Keratinocyte (primary cell): Measurements from ENCODE around the gene ZNF500. TPM values are rescaled to one million over a fixed set of nuclear protein-coding genes. Genes with fewer than 3 reads are reported as not detected.

Experiments used
- DNase-seq: peaks from one replicate; pipeline ENCODE4 v3.0.0-alpha.2; 2011; ENCODE audit warnings: low read depth, missing footprints, low spot score
- FAIRE-seq: peaks from 2 replicates; lab custom pipeline; 2011; peaks lifted over from hg19 to GRCh38; lab: Jason Lieb, UNC
- H2AFZ ChIP-seq: 2 replicates; pipeline ENCODE4 v1.6.0; 2012; ENCODE audit warnings: low read length, control low read depth, inconsistent platforms; ENCODE audit not compliant: control insufficient read depth
- H3K27ac ChIP-seq: 2 replicates; pipeline ENCODE4 v1.5.1; 2011; ENCODE audit warnings: low read length; ENCODE audit not compliant: control insufficient read depth, insufficient read depth
- H3K27me3 ChIP-seq: 3 replicates; pipeline ENCODE4 v1.6.0; 2011; ENCODE audit warnings: low read length; ENCODE audit not compliant: control insufficient read depth, insufficient read depth; ENCODE audit errors: extremely low read depth
- H3K36me3 ChIP-seq, 2 experiments: 2 replicates in 1 of 2; 3 replicates in 1 of 2; pipeline ENCODE4 v1.5.1; 2011; ENCODE audit warnings: low read length in 2 of 2, mild to moderate bottlenecking in 1 of 2; ENCODE audit not compliant: control insufficient read depth in 2 of 2, insufficient read depth in 2 of 2; ENCODE audit errors: extremely low read depth in 1 of 2
- H3K4me1 ChIP-seq: 3 replicates; pipeline ENCODE4 v1.5.1; 2011; ENCODE audit warnings: low read length; ENCODE audit not compliant: control insufficient read depth, insufficient read depth; ENCODE audit errors: extremely low read depth
- H3K4me2 ChIP-seq: 3 replicates; pipeline ENCODE4 v1.6.0; 2011; ENCODE audit warnings: low read depth, low read length; ENCODE audit not compliant: control insufficient read depth, insufficient read depth; ENCODE audit errors: extremely low read depth
- H3K4me3 ChIP-seq, 3 experiments: fragments of 200-600 bp in 1 of 3; sonication (generic) in 1 of 3; 2 replicates in 2 of 3; 3 replicates in 1 of 3; pipeline ENCODE4 v1.5.1; 2011 to 2016; ENCODE audit warnings: low read length in 3 of 3, mild to moderate bottlenecking in 3 of 3, control low read depth in 2 of 3, inconsistent platforms in 1 of 3, low read depth in 1 of 3, mixed read lengths in 1 of 3, mixed run types in 1 of 3, moderate library complexity in 1 of 3; ENCODE audit not compliant: control insufficient read depth in 2 of 3, insufficient read depth in 2 of 3; ENCODE audit errors: extremely low read depth in 1 of 3
- H3K79me2 ChIP-seq: 2 replicates; pipeline ENCODE4 v1.6.0; 2012; ENCODE audit warnings: low read length; ENCODE audit not compliant: control insufficient read depth, insufficient read depth
- H3K9ac ChIP-seq: 3 replicates; pipeline ENCODE4 v1.6.0; 2011; ENCODE audit warnings: low read length; ENCODE audit not compliant: control insufficient read depth, insufficient read depth; ENCODE audit errors: extremely low read depth
- H3K9me1 ChIP-seq: 3 replicates; pipeline ENCODE4 v1.6.0; 2011; ENCODE audit warnings: low read length; ENCODE audit not compliant: control insufficient read depth, insufficient read depth; ENCODE audit errors: extremely low read depth
- H3K9me3 ChIP-seq: 2 replicates; pipeline ENCODE4 v1.5.1; 2012; ENCODE audit warnings: low read depth, low read length; ENCODE audit not compliant: control insufficient read depth
- H4K20me1 ChIP-seq: 3 replicates; pipeline ENCODE4 v1.6.0; 2011; ENCODE audit warnings: low read length; ENCODE audit not compliant: control insufficient read depth, insufficient read depth; ENCODE audit errors: extremely low read depth
- EZH2 ChIP-seq: IDR thresholded peaks from one replicate; pipeline ENCODE4 v1.6.1; 2012; ENCODE audit warnings: inconsistent platforms, mild to moderate bottlenecking, low read length, moderate library complexity
- dilution Hi-C: fragments of 300-500 bp; cut with MboI; formaldehyde crosslinking; loops from one replicate; pipeline ENCODE4 v1.7.0; 2020; ENCODE audit warnings: low sequenced_read_pairs; ENCODE audit not compliant: extremely low pct_ligation_motif_present
- polyA plus RNA-seq, 5 experiments: library from polyadenylated mRNA; depleted of rRNA in 3 of 5; stranded (reverse) in 3 of 5; stranded (forward) in 1 of 5; unstranded in 1 of 5; fragments of >200 nt; gene quantifications; 1 replicate in 1 of 5; 2 replicates in 3 of 5; 3 replicates in 1 of 5; pipeline versions ENCODE4 v1.2.1 to v1.2.3, GENCODE V29; 2011 to 2012; ENCODE audit warnings: missing spikeins in 2 of 5, low read depth in 1 of 5, low replicate concordance in 1 of 5
- TF ChIP-seq, protein P1 (sequence below), 3 experiments: IDR thresholded peaks in 1 of 3; conservative IDR thresholded peaks in 1 of 3; optimal IDR thresholded peaks in 1 of 3; 2 replicates in 2 of 3; 3 replicates in 1 of 3; pipeline versions ENCODE3 to v1.5.1; 2011; ENCODE audit warnings: low read length in 3 of 3, mild to moderate bottlenecking in 3 of 3, moderate library complexity in 2 of 3, control low read depth in 1 of 3, inconsistent platforms in 1 of 3; ENCODE audit not compliant: insufficient read depth in 2 of 3; ENCODE audit errors: extremely low read depth in 1 of 3

ZNF500 gene
- polyA plus RNA-seq, 1 donor (not counting 4 experiments of a cell fraction or from before 2014, with no cell fraction given) = 3.3 TPM

DNA sequence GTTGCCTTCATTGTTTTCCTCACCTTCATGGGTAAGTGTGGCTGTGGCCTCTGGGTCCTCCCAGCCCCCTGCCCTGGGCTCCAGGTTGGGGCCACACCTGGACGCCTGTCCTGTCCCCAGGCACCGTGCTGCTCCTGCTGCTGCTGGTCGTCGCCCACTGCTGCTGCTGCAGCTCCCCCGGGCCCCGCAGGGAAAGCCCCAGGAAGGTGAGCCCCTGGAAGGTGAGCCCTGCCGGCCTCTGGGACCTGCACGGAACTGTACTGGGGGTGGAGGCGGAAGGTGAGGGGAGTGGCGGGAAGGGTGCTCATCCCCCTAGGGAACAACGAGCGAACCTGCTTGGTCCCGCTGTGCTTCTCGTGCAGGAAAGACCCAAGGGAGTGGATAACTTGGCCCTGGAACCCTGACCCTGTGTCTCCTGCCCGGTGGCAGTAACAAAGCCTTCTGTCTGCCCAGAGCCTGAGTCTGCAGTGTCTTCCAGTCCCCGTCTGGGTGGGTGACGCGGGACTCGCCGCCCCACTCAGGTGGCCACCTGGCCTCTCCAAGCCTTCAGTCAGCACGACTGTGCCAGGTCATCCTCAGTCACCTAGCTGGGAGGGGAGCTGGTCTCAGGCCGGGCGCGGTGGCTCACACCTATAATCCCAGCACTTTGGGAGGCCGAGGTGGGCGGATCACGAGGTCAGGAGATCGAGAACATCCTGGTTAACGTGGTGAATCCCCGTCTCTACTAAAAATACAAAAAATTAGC, 29.0 kb upstream of the ZNF500 start:
- no peaks in the 10 kb centered on the region for H4K20me1 ChIP-seq
- no peak overlapping the region for H2AFZ ChIP-seq
- no peak overlapping the region for H3K9ac ChIP-seq
- no peaks in the 10 kb centered on the region for H3K9me3 ChIP-seq
- H3K4me1 ChIP-seq = peaks cover 11% of the 10 kb centered on the region
- H3K36me3 ChIP-seq = peaks cover 0 to 8% of the 10 kb centered on the region in 2 experiments
- peak overlapping the region in 1 of 3 experiments; percentile 34 for H3K4me3 ChIP-seq
- H3K27ac ChIP-seq = no peak overlapping the region
- DNase-seq (no peak), FAIRE-seq (no peak)
- dilution Hi-C loops = no loop called here
- H3K27me3 ChIP-seq = no peaks in the 10 kb centered on the region
- H3K4me2 ChIP-seq = no peak overlapping the region
- TF ChIP-seq, protein P1, sequence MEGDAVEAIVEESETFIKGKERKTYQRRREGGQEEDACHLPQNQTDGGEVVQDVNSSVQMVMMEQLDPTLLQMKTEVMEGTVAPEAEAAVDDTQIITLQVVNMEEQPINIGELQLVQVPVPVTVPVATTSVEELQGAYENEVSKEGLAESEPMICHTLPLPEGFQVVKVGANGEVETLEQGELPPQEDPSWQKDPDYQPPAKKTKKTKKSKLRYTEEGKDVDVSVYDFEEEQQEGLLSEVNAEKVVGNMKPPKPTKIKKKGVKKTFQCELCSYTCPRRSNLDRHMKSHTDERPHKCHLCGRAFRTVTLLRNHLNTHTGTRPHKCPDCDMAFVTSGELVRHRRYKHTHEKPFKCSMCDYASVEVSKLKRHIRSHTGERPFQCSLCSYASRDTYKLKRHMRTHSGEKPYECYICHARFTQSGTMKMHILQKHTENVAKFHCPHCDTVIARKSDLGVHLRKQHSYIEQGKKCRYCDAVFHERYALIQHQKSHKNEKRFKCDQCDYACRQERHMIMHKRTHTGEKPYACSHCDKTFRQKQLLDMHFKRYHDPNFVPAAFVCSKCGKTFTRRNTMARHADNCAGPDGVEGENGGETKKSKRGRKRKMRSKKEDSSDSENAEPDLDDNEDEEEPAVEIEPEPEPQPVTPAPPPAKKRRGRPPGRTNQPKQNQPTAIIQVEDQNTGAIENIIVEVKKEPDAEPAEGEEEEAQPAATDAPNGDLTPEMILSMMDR (optimal IDR thresholded peaks at IDR 0.05 in 1 of 3, IDR thresholded peaks at IDR 0.05 in 1 of 3, conservative IDR thresholded peaks at IDR 0.05 in 1 of 3; ENCODE audit: extremely low read depth in 1 of 3, insufficient read depth in 2 of 3, low read length in 3 of 3) = no peak
- no peak for TF ChIP-seq EZH2
- H3K79me2 ChIP-seq = no peaks in the 10 kb centered on the region
- H3K9me1 ChIP-seq = no peaks in the 10 kb centered on the region

DNA sequence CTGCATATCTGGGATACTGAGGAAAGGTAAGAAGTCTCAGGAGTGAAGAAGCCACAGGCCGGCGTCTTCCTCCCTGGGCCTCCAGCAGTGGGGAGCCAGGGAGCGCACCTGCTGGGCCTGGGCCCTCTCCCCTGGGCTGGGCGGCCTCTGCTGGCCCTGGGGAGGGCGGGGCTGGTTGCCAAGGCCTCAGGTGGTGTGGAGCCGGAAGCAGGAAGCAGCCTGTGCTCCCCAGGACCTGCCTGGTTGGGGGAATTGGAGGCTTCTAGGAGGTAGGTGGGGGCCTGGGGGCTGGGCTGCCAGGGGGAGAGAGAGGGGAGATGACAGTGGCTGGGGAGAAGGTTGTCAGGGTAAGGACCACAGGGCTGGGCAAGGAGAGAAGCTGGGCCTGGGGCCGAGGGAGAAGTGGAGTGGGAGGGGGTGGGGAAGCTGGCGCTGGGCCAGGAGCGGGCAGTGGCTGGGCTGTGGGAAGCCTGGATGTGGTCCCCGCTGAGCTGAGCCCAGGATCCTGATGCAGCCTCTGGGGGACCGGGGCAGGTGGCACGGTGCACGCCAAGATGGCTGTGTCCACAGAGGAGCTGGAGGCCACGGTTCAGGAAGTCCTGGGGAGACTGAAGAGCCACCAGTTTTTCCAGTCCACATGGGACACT, 28.3 kb upstream of the ZNF500 start, which contains the start of gene SMIM22:
SMIM22 (plus strand) TSS at position 189 of the 647 bp plus-strand sequence; CDS start at position 555, 366 bp downstream.
- dilution Hi-C loops = no loop called here

More for the DNA sequence above, 28.3 kb upstream of the ZNF500 start, which contains the start of gene SMIM22:
- Histone ChIP-seq H4K20me1 (no peaks in the 10 kb centered on the region), H3K4me3 (peak within 1 kb of the TSS in 1 of 3 experiments; percentile 34), H2AFZ (peak within 1 kb of the TSS; percentile 22), H3K4me2 (no peak within 1 kb of the TSS), H3K27ac (no peak within 1 kb of the TSS), H3K79me2 (no peaks in the 10 kb centered on the region), H3K4me1 (peaks cover 4% of the 10 kb centered on the region), H3K9me3 (no peaks in the 10 kb centered on the region), H3K9me1 (no peaks in the 10 kb centered on the region), H3K9ac (no peak within 1 kb of the TSS), H3K36me3 (peaks cover 0 to 8% of the 10 kb centered on the region in 2 experiments), H3K27me3 (no peaks in the 10 kb centered on the region)
- FAIRE-seq (no peak), DNase-seq (no peak)
- TF ChIP-seq, protein P1 (optimal IDR thresholded peaks at IDR 0.05 in 1 of 3, IDR thresholded peaks at IDR 0.05 in 1 of 3, conservative IDR thresholded peaks at IDR 0.05 in 1 of 3; ENCODE audit: extremely low read depth in 1 of 3, insufficient read depth in 2 of 3, low read length in 3 of 3) = no peak
- no peak for TF ChIP-seq EZH2
